GM12878 (cell line): ENCODE data around the gene GLT6D1.

Source experiments
- GABPA ChIP-seq: IDR thresholded peaks from 2 replicates; pipeline ENCODE4 v1.6.1; 2014; ENCODE audit warnings: antibody characterized with exemption, low read depth, mild to moderate bottlenecking, inconsistent platforms
- TAF1 ChIP-seq: IDR thresholded peaks from 2 replicates; pipeline ENCODE4 v1.6.1; 2011; ENCODE audit warnings: mild to moderate bottlenecking, low read depth, low read length, borderline replicate concordance
- TF ChIP-seq, protein P1 (sequence below), 3 experiments: IDR thresholded peaks in 2 of 3; conservative IDR thresholded peaks in 1 of 3; 2 replicates each; pipeline ENCODE4 v1.5.1; 2011; ENCODE audit warnings: low read depth in 3 of 3, low read length in 3 of 3, mild to moderate bottlenecking in 3 of 3, control low read depth in 2 of 3, moderate library complexity in 2 of 3, inconsistent platforms in 1 of 3, mixed read lengths in 1 of 3; ENCODE audit not compliant: control insufficient read depth in 2 of 3, insufficient read depth in 1 of 3; ENCODE audit errors: extremely low read depth in 1 of 3
- TF ChIP-seq, protein P2 (sequence below): fragments of 450-650 bp; IDR thresholded peaks from 2 replicates; pipeline ENCODE4 v1.6.1; 2017; ENCODE audit warnings: mild to moderate bottlenecking, moderate library complexity
- TF ChIP-seq, protein P3 (sequence below): fragments of 450-650 bp; formaldehyde crosslinking; IDR thresholded peaks from 2 replicates; pipeline ENCODE4 v1.4.0; 2020; ENCODE audit warnings: mild to moderate bottlenecking, moderate library complexity

DNA sequence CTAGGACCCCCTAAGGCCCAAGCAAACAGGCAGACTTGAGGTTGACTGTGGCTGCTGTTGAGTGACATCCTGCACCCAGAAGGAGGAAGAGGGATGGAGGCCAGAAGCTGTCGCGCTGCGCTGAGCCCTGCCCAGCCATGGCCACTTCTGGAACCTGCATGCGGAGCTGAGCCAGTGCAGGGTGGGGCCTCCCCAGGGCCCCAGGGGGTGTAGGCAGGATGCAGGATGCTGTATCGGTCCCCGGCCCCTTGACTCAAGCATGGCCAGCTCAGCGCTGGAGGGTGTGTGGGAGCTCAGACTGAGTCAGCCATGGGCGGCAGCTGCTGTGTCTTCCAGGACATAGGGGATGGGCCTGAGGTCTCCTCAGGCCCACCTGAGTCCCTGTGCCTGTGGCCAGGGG lies 26.9 kb downstream of the GLT6D1 start:
- TF ChIP-seq TAF1 = no peak
- TF ChIP-seq, protein P1, sequence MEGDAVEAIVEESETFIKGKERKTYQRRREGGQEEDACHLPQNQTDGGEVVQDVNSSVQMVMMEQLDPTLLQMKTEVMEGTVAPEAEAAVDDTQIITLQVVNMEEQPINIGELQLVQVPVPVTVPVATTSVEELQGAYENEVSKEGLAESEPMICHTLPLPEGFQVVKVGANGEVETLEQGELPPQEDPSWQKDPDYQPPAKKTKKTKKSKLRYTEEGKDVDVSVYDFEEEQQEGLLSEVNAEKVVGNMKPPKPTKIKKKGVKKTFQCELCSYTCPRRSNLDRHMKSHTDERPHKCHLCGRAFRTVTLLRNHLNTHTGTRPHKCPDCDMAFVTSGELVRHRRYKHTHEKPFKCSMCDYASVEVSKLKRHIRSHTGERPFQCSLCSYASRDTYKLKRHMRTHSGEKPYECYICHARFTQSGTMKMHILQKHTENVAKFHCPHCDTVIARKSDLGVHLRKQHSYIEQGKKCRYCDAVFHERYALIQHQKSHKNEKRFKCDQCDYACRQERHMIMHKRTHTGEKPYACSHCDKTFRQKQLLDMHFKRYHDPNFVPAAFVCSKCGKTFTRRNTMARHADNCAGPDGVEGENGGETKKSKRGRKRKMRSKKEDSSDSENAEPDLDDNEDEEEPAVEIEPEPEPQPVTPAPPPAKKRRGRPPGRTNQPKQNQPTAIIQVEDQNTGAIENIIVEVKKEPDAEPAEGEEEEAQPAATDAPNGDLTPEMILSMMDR (IDR thresholded peaks at IDR 0.05 in 2 of 3, conservative IDR thresholded peaks at IDR 0.05 in 1 of 3; ENCODE audit: control insufficient read depth in 2 of 3, extremely low read depth in 1 of 3, insufficient read depth in 1 of 3, low read depth in 3 of 3, low read length in 3 of 3) = no peak
- TF ChIP-seq, protein P2, sequence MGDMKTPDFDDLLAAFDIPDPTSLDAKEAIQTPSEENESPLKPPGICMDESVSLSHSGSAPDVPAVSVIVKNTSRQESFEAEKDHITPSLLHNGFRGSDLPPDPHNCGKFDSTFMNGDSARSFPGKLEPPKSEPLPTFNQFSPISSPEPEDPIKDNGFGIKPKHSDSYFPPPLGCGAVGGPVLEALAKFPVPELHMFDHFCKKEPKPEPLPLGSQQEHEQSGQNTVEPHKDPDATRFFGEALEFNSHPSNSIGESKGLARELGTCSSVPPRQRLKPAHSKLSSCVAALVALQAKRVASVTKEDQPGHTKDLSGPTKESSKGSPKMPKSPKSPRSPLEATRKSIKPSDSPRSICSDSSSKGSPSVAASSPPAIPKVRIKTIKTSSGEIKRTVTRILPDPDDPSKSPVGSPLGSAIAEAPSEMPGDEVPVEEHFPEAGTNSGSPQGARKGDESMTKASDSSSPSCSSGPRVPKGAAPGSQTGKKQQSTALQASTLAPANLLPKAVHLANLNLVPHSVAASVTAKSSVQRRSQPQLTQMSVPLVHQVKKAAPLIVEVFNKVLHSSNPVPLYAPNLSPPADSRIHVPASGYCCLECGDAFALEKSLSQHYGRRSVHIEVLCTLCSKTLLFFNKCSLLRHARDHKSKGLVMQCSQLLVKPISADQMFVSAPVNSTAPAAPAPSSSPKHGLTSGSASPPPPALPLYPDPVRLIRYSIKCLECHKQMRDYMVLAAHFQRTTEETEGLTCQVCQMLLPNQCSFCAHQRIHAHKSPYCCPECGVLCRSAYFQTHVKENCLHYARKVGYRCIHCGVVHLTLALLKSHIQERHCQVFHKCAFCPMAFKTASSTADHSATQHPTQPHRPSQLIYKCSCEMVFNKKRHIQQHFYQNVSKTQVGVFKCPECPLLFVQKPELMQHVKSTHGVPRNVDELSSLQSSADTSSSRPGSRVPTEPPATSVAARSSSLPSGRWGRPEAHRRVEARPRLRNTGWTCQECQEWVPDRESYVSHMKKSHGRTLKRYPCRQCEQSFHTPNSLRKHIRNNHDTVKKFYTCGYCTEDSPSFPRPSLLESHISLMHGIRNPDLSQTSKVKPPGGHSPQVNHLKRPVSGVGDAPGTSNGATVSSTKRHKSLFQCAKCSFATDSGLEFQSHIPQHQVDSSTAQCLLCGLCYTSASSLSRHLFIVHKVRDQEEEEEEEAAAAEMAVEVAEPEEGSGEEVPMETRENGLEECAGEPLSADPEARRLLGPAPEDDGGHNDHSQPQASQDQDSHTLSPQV = no peak
- no peak for TF ChIP-seq GABPA
- TF ChIP-seq, protein P3, sequence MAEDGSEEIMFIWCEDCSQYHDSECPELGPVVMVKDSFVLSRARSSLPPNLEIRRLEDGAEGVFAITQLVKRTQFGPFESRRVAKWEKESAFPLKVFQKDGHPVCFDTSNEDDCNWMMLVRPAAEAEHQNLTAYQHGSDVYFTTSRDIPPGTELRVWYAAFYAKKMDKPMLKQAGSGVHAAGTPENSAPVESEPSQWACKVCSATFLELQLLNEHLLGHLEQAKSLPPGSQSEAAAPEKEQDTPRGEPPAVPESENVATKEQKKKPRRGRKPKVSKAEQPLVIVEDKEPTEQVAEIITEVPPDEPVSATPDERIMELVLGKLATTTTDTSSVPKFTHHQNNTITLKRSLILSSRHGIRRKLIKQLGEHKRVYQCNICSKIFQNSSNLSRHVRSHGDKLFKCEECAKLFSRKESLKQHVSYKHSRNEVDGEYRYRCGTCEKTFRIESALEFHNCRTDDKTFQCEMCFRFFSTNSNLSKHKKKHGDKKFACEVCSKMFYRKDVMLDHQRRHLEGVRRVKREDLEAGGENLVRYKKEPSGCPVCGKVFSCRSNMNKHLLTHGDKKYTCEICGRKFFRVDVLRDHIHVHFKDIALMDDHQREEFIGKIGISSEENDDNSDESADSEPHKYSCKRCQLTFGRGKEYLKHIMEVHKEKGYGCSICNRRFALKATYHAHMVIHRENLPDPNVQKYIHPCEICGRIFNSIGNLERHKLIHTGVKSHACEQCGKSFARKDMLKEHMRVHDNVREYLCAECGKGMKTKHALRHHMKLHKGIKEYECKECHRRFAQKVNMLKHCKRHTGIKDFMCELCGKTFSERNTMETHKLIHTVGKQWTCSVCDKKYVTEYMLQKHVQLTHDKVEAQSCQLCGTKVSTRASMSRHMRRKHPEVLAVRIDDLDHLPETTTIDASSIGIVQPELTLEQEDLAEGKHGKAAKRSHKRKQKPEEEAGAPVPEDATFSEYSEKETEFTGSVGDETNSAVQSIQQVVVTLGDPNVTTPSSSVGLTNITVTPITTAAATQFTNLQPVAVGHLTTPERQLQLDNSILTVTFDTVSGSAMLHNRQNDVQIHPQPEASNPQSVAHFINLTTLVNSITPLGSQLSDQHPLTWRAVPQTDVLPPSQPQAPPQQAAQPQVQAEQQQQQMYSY (CRISPR knock-in tag) = no peak
